Measurements from ENCODE around the gene DSC1. TPM values are rescaled to one million over a fixed set of nuclear protein-coding genes. Genes with fewer than 3 reads are reported as not detected.

The DSC1 gene
- total and polyA plus RNA-seq, 2 of the 8 experiments (the other 6 are each of a cell fraction or from before 2014, with no cell fraction given), result 0.02 TPM; not detected in 1

GRCh38 chr18:31093294-31093693 lies 69.4 kb downstream of the DSC1 start (continued):
- no peak for TF ChIP-seq CHD7 (IDR thresholded peaks at IDR 0.05; ENCODE audit: insufficient replicate concordance, low read length)
- no peak for TF ChIP-seq SRF (IDR thresholded peaks at IDR 0.05; ENCODE audit: low read depth, low read length)
- TF ChIP-seq JUND (IDR thresholded peaks at IDR 0.05; ENCODE audit: low read length), result no peak
